Fibroblast of lung (primary cell): ENCODE results near the gene FBXO8. TPM values are rescaled to one million over a fixed set of nuclear protein-coding genes. Genes with fewer than 3 reads are reported as not detected.

Experiments
- DNase-seq, 2 donors: peaks; one replicate each; pipeline versions ENCODE4 v3.0.0 to v3.0.0-alpha.2; 2010; ENCODE audit warnings: low read depth in 2 of 2
- H2AFZ ChIP-seq: 2 replicates; pipeline ENCODE4 v1.5.1; 2012; ENCODE audit warnings: low read length, control low read depth, inconsistent platforms
- H3K27ac ChIP-seq: 2 replicates; pipeline ENCODE4 v1.5.1; 2011; ENCODE audit warnings: low read length, control low read depth; ENCODE audit not compliant: insufficient read depth
- H3K27me3 ChIP-seq: 2 replicates; pipeline ENCODE4 v1.5.1; 2011; ENCODE audit warnings: mild to moderate bottlenecking, low read length; ENCODE audit not compliant: control insufficient read depth, insufficient read depth
- H3K36me3 ChIP-seq: 2 replicates; pipeline ENCODE4 v1.5.1; 2011; ENCODE audit warnings: low read length; ENCODE audit not compliant: control insufficient read depth, insufficient read depth
- H3K4me1 ChIP-seq: 2 replicates; pipeline ENCODE4 v1.5.1; 2011; ENCODE audit warnings: low read length; ENCODE audit not compliant: control insufficient read depth, insufficient read depth; ENCODE audit errors: extremely low read depth
- H3K4me2 ChIP-seq: 2 replicates; pipeline ENCODE4 v1.5.1; 2011; ENCODE audit warnings: low read length, control low read depth; ENCODE audit not compliant: insufficient read depth; ENCODE audit errors: extremely low read depth
- H3K4me3 ChIP-seq, 4 experiments: fragments of 200-600 bp in 1 of 4; sonication (generic) in 1 of 4; replicated peaks in 1 of 4; 2 replicates each; pipeline ENCODE4 v1.5.1; 2011 to 2016; ENCODE audit warnings: low read length in 4 of 4, low read depth in 3 of 4, mild to moderate bottlenecking in 3 of 4, control low read depth in 2 of 4, inconsistent platforms in 1 of 4, mixed read lengths in 1 of 4; ENCODE audit not compliant: insufficient read depth in 1 of 4; ENCODE audit errors: control extremely low read depth in 1 of 4
- H3K79me2 ChIP-seq: 2 replicates; pipeline ENCODE4 v1.5.1; 2012; ENCODE audit warnings: mild to moderate bottlenecking, low read length, inconsistent platforms; ENCODE audit not compliant: control insufficient read depth, insufficient read depth
- H3K9ac ChIP-seq: 2 replicates; pipeline ENCODE4 v1.5.1; 2011; ENCODE audit warnings: mild to moderate bottlenecking, low read length, control low read depth; ENCODE audit not compliant: insufficient read depth
- H3K9me3 ChIP-seq: 2 replicates; pipeline ENCODE4 v1.5.1; 2012; ENCODE audit warnings: low read depth, low read length; ENCODE audit not compliant: control insufficient read depth, insufficient read depth
- H4K20me1 ChIP-seq: 2 replicates; pipeline ENCODE4 v1.5.1; 2011; ENCODE audit warnings: low read length; ENCODE audit not compliant: control insufficient read depth, insufficient read depth; ENCODE audit errors: extremely low read depth
- CTCF ChIP-seq, 2 donors: IDR thresholded peaks in 1 of 2; conservative IDR thresholded peaks in 1 of 2; 1 replicate in 1 of 2; 2 replicates in 1 of 2; pipeline ENCODE4 v1.5.1; 2011 to 2012; ENCODE audit warnings: low read length in 2 of 2, control low read depth in 1 of 2, inconsistent platforms in 1 of 2, low read depth in 1 of 2, mild to moderate bottlenecking in 1 of 2
- EZH2 ChIP-seq: IDR thresholded peaks from 2 replicates; pipeline ENCODE4 v1.5.1; 2012; ENCODE audit warnings: low read length, control low read depth, mild to moderate bottlenecking; ENCODE audit errors: missing control alignments
- polyA plus RNA-seq, 2 donors: library from polyadenylated mRNA; depleted of rRNA in 1 of 2; stranded (reverse) in 1 of 2; unstranded in 1 of 2; fragments of >200 nt; gene quantifications; 2 replicates each; pipeline ENCODE4 v1.2.1, GENCODE V29; 2011 to 2012; ENCODE audit warnings: missing spikeins in 1 of 2
- total RNA-seq: library from RNA; depleted of rRNA; stranded (reverse); fragments of >200 nt; gene quantifications from 2 replicates; pipeline ENCODE4 v1.2.1, GENCODE V29; 2014

FBXO8 gene
- total and polyA plus RNA-seq, 2 donors (not counting 1 experiment from before 2014, with no cell fraction given): 26.7 to 46.1 TPM

GRCh38 chr4:174324725-174325124, 41.3 kb upstream of the FBXO8 start:
- H3K27me3 ChIP-seq: no peaks in the 10 kb centered on the region
- H3K4me3 ChIP-seq: no peak overlapping the region
- no peaks in the 10 kb centered on the region for H3K9me3 ChIP-seq
- H3K79me2 ChIP-seq: no peaks in the 10 kb centered on the region
- H3K9ac ChIP-seq: no peak overlapping the region
- H4K20me1 ChIP-seq: no peaks in the 10 kb centered on the region
- H3K27ac ChIP-seq: no peak overlapping the region
- H2AFZ ChIP-seq: no peak overlapping the region
- DNase-seq: peak; percentile 61 to 74
- H3K4me1 ChIP-seq: peaks cover 2% of the 10 kb centered on the region
- TF ChIP-seq EZH2 (no peak), CTCF (conservative IDR thresholded peaks at IDR 0.05 in 1 of 2, IDR thresholded peaks at IDR 0.05 in 1 of 2; ENCODE audit: low read depth in 1 of 2, low read length in 2 of 2) (no peak)
- no peak overlapping the region for H3K4me2 ChIP-seq
- no peaks in the 10 kb centered on the region for H3K36me3 ChIP-seq

GRCh38 chr4:174324236-174324635, 40.8 kb upstream of the FBXO8 start:
- Histone ChIP-seq H2AFZ (no peak overlapping the region), H3K4me2 (no peak overlapping the region), H3K4me1 (peaks cover 2% of the 10 kb centered on the region), H3K79me2 (no peaks in the 10 kb centered on the region), H3K27me3 (no peaks in the 10 kb centered on the region), H4K20me1 (no peaks in the 10 kb centered on the region), H3K9me3 (no peaks in the 10 kb centered on the region), H3K36me3 (no peaks in the 10 kb centered on the region), H3K27ac (no peak overlapping the region), H3K9ac (no peak overlapping the region), H3K4me3 (no peak overlapping the region)
- peak; percentile 25 to 33 for DNase-seq
- TF ChIP-seq EZH2 (no peak), CTCF (conservative IDR thresholded peaks at IDR 0.05 in 1 of 2, IDR thresholded peaks at IDR 0.05 in 1 of 2; ENCODE audit: low read depth in 1 of 2, low read length in 2 of 2) (no peak)

- TF ChIP-seq EZH2: no peak
- no peak for TF ChIP-seq CTCF (conservative IDR thresholded peaks at IDR 0.05 in 1 of 2, IDR thresholded peaks at IDR 0.05 in 1 of 2; ENCODE audit: low read depth in 1 of 2, low read length in 2 of 2)
- Histone ChIP-seq H3K4me3 (no peak overlapping the region), H3K79me2 (no peaks in the 10 kb centered on the region), H4K20me1 (no peaks in the 10 kb centered on the region), H3K4me2 (no peak overlapping the region), H3K9ac (no peak overlapping the region), H3K27me3 (no peaks in the 10 kb centered on the region), H3K27ac (no peak overlapping the region), H2AFZ (no peak overlapping the region), H3K36me3 (no peaks in the 10 kb centered on the region), H3K4me1 (peaks cover 2% of the 10 kb centered on the region), H3K9me3 (no peaks in the 10 kb centered on the region)
- DNase-seq: peak in 1 of 2 donors; percentile 47
Measured at GRCh38 chr4:174320494-174321199, 37.2 kb upstream of the FBXO8 start.
